Suprapubic skin (tissue), 4 donors: ENCODE measurements around the gene MCRIP1.

Experiments
- CTCF ChIP-seq, 2 donors: fragments of 200-600 bp in 1 of 2; fragments of 450-650 bp in 1 of 2; sonication (generic) in 1 of 2; IDR thresholded peaks; one replicate each; pipeline ENCODE4 v1.5.1; 2016 to 2019; ENCODE audit warnings: antibody characterized with exemption in 2 of 2, mild to moderate bottlenecking in 1 of 2, moderate library complexity in 1 of 2
- EP300 ChIP-seq: sonication (generic); formaldehyde crosslinking; IDR thresholded peaks from one replicate; pipeline ENCODE4 v1.6.1; 2017; ENCODE audit warnings: antibody characterized with exemption
- POLR2A ChIP-seq, 2 donors: fragments of 450-650 bp; IDR thresholded peaks; one replicate each; pipeline ENCODE4 v1.6.1; 2017; ENCODE audit warnings: antibody characterized with exemption in 2 of 2, mild to moderate bottlenecking in 2 of 2, moderate library complexity in 2 of 2
- POLR2AphosphoS5 ChIP-seq, 3 donors: sonication (generic); formaldehyde crosslinking; IDR thresholded peaks; one replicate each; pipeline ENCODE4 v1.6.1; 2017; ENCODE audit warnings: antibody characterized with exemption in 3 of 3

GRCh38 chr17:81814748-81815645 is 18.1 kb downstream of the MCRIP1 start:
- TF ChIP-seq CTCF (IDR thresholded peaks at IDR 0.05) (no peak), POLR2AphosphoS5 (IDR thresholded peaks at IDR 0.05) (no peak), POLR2A (IDR thresholded peaks at IDR 0.05) (no peak), EP300 (no peak)
